Stimulated activated CD4-positive, alpha-beta T cell treated with anti-CD3 and anti-CD28 coated beads, Interleukin-4, amount 100 ng/mL, for 1 hour (primary cell): ENCODE data around the gene SCAP.

Source experiments
- DNase-seq: peaks from one replicate; pipeline ENCODE4 v3.0.0-alpha.2; 2020

Gene SCAP

GRCh38 chr3:47412842-47413520 is 62.8 kb downstream of the SCAP start:
- DNase-seq = no peak

- no peak for DNase-seq
Measured at GRCh38 chr3:47412453-47412756, 63.3 kb downstream of the SCAP start.

- no peak for DNase-seq
Measured at GRCh38 chr3:47411696-47412452, 63.9 kb downstream of the SCAP start.

- DNase-seq = no peak
Measured at GRCh38 chr3:47410801-47411646, 64.7 kb downstream of the SCAP start.

- no peak for DNase-seq
Measured at GRCh38 chr3:47410417-47410720, 65.4 kb downstream of the SCAP start.

GRCh38 chr3:47409688-47410416 is 65.9 kb downstream of the SCAP start:
- no peak for DNase-seq

GRCh38 chr3:47409284-47409683 is 66.5 kb downstream of the SCAP start:
- DNase-seq = no peak

GRCh38 chr3:47408839-47409229 is 66.9 kb downstream of the SCAP start:
- no peak for DNase-seq

GRCh38 chr3:47407896-47408838 is 67.6 kb downstream of the SCAP start:
- no peak for DNase-seq

- DNase-seq = no peak
Measured at GRCh38 chr3:47407237-47407636, 68.5 kb downstream of the SCAP start.

- no peak for DNase-seq
Measured at GRCh38 chr3:47406762-47407149, 69.0 kb downstream of the SCAP start.

- DNase-seq = no peak
Measured at GRCh38 chr3:47405820-47406761, 69.7 kb downstream of the SCAP start.

- no peak for DNase-seq
Measured at GRCh38 chr3:47404955-47405790, 70.6 kb downstream of the SCAP start.

- DNase-seq = no peak
Measured at GRCh38 chr3:47404431-47404876, 71.3 kb downstream of the SCAP start.

GRCh38 chr3:47399531-47400270 is 76.0 kb downstream of the SCAP start:
- DNase-seq = no peak

- no peak for DNase-seq
Measured at GRCh38 chr3:47399016-47399415, 76.7 kb downstream of the SCAP start.

- no peak for DNase-seq
Measured at GRCh38 chr3:47398228-47398627, 77.5 kb downstream of the SCAP start.

- no peak for DNase-seq
Measured at GRCh38 chr3:47394881-47395280, 80.9 kb downstream of the SCAP start.
